ENCODE data around the gene CTSD.

GRCh38 chr11:1708716-1709115 is 55.0 kb downstream of the CTSD start:
- TF ChIP-seq RAD21 (IDR thresholded peaks at IDR 0.05; ENCODE audit: low read length) (no peak), MAZ (IDR thresholded peaks at IDR 0.05; ENCODE audit: borderline replicate concordance, low read depth, low read length) (no peak), POLR2A (IDR thresholded peaks at IDR 0.05; ENCODE audit: low read depth, low read length) (no peak), CTCF (conservative IDR thresholded peaks at IDR 0.05; ENCODE audit: low read depth, low read length) (no peak), MXI1 (IDR thresholded peaks at IDR 0.05; ENCODE audit: borderline replicate concordance, low read depth, low read length) (no peak), CEBPB (IDR thresholded peaks at IDR 0.05; ENCODE audit: low read depth, low read length) (no peak)

All from IMR-90 (cell line).